Mesendoderm (in vitro differentiated cells): Measurements from ENCODE around the gene ARL15.
A peak's percentile ranks its signal among the peaks of the same experiment; 100 is the strongest.

Experiments
- DNase-seq: peaks from one replicate; pipeline ENCODE4 v3.0.0; 2013
- H2AK5ac ChIP-seq: 2 replicates; pipeline ENCODE4 v1.6.1; 2013; ENCODE audit warnings: low read length, inconsistent platforms
- H2BK120ac ChIP-seq: 2 replicates; pipeline ENCODE4 v1.6.1; 2013; ENCODE audit warnings: low read depth, mild to moderate bottlenecking, low read length, moderate library complexity, mixed read lengths
- H2BK15ac ChIP-seq: replicated peaks from 2 replicates; pipeline ENCODE4 v1.6.1; 2013; ENCODE audit warnings: low read depth, mild to moderate bottlenecking, moderate library complexity
- H2BK5ac ChIP-seq: 2 replicates; pipeline ENCODE4 v1.6.1; 2013; ENCODE audit warnings: low read length, inconsistent platforms
- H3K18ac ChIP-seq: 2 replicates; pipeline ENCODE4 v1.6.1; 2013; ENCODE audit warnings: mild to moderate bottlenecking, low read length, mixed read lengths
- H3K23ac ChIP-seq: one replicate; pipeline ENCODE4 v1.6.1; 2013; ENCODE audit warnings: low read length
- H3K27ac ChIP-seq: 2 replicates; pipeline ENCODE4 v1.5.1; 2013; ENCODE audit warnings: low read depth, mild to moderate bottlenecking, inconsistent platforms, low read length, moderate library complexity
- H3K27me3 ChIP-seq: 2 replicates; pipeline ENCODE4 v1.6.1; 2013; ENCODE audit warnings: low read length, control low read depth, mild to moderate bottlenecking, inconsistent platforms; ENCODE audit not compliant: insufficient read depth, poor library complexity
- H3K36me3 ChIP-seq: 2 replicates; pipeline ENCODE4 v1.6.1; 2013; ENCODE audit warnings: low read length, inconsistent platforms; ENCODE audit not compliant: control insufficient read depth, insufficient read depth
- H3K4ac ChIP-seq: one replicate; pipeline ENCODE4 v1.6.1; 2013; ENCODE audit warnings: low read depth, mild to moderate bottlenecking, low read length, moderate library complexity
- H3K4me1 ChIP-seq: 2 replicates; pipeline ENCODE4 v1.6.1; 2013; ENCODE audit warnings: low read depth, low read length, inconsistent platforms; ENCODE audit not compliant: control insufficient read depth
- H3K4me2 ChIP-seq: 2 replicates; pipeline ENCODE4 v1.6.1; 2013; ENCODE audit warnings: low read length
- H3K4me3 ChIP-seq: 2 replicates; pipeline ENCODE4 v1.5.1; 2013; ENCODE audit warnings: mild to moderate bottlenecking, low read length
- H3K56ac ChIP-seq: one replicate; pipeline ENCODE4 v1.6.1; 2013; ENCODE audit warnings: low read length
- H3K79me1 ChIP-seq: 2 replicates; pipeline ENCODE4 v1.6.1; 2013; ENCODE audit warnings: low read length, inconsistent platforms
- H3K79me2 ChIP-seq: 2 replicates; pipeline ENCODE4 v1.6.1; 2013; ENCODE audit warnings: mild to moderate bottlenecking, low read length; ENCODE audit not compliant: control insufficient read depth, insufficient read depth
- H3K9ac ChIP-seq: 2 replicates; pipeline ENCODE4 v1.6.1; 2013; ENCODE audit warnings: low read length, inconsistent platforms
- H4K5ac ChIP-seq: one replicate; pipeline ENCODE4 v1.6.1; 2013; ENCODE audit warnings: low read length
- H4K8ac ChIP-seq: one replicate; pipeline ENCODE4 v1.6.1; 2013; ENCODE audit warnings: low read depth, mild to moderate bottlenecking, control low read depth, low read length, moderate library complexity
- WGBS: extraction: QIAGEN DNeasy Blood & Tissue Kit; methylation state at CpG from one replicate; pipeline ENCODE4 v1.1.7; 2013; ENCODE audit warnings: low lambda C conversion rate, missing lambda C conversion rate; ENCODE audit not compliant: insufficient coverage; ENCODE audit errors: extremely low coverage; 5-methylcytosine and 5-hydroxymethylcytosine counted together

The ARL15 gene

GRCh38 chr5:54098267-54098666, 212.1 kb downstream of the ARL15 start:
- H3K18ac ChIP-seq, result no peak overlapping the region
- H3K27me3 ChIP-seq, result no peaks in the 10 kb centered on the region
- no peaks in the 10 kb centered on the region for H3K36me3 ChIP-seq
- H4K8ac ChIP-seq, result no peak overlapping the region
- H2BK5ac ChIP-seq, result no peak overlapping the region
- no peak overlapping the region for H3K4me3 ChIP-seq
- no peak for DNase-seq
- no peaks in the 10 kb centered on the region for H3K79me2 ChIP-seq
- H3K56ac ChIP-seq, result no peak overlapping the region
- no peak overlapping the region for H3K27ac ChIP-seq
- WGBS, result no CpG with 5 or more reads among the region's 9 CpGs
- no peak overlapping the region for H3K9ac ChIP-seq
- H4K5ac ChIP-seq, result no peak overlapping the region
- no peaks in the 10 kb centered on the region for H3K79me1 ChIP-seq
- H3K23ac ChIP-seq, result no peak overlapping the region
- no peak overlapping the region for H2BK15ac ChIP-seq
- H2BK120ac ChIP-seq, result no peak overlapping the region
- H3K4me1 ChIP-seq, result no peaks in the 10 kb centered on the region
- H2AK5ac ChIP-seq, result no peak overlapping the region
- no peak overlapping the region for H3K4ac ChIP-seq
- H3K4me2 ChIP-seq, result no peak overlapping the region

DNA sequence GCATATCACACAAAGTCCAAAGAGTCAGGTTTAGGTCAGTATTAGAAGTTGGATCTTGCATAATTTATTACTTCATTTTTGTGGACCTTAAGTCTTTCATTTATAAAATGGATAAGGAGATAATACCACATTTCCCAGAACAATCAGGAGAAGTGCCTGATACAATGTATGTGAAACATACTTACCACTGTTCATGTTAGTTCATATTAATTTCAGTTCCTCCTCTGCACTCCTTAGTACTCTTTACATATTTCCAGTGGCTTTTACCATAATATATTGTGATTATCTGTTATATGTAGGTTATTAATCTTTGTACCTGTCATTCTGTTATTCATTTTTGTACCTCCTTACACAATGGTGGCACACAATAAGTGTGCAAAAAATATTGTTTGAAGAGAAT, 214.4 kb downstream of the ARL15 start:
- H3K4me3 ChIP-seq, result no peak overlapping the region
- DNase-seq, result no peak
- no peaks in the 10 kb centered on the region for H3K79me1 ChIP-seq
- H3K4ac ChIP-seq, result no peak overlapping the region
- no peaks in the 10 kb centered on the region for H3K79me2 ChIP-seq
- no peak overlapping the region for H3K23ac ChIP-seq
- H3K4me2 ChIP-seq, result no peak overlapping the region
- no peak overlapping the region for H3K9ac ChIP-seq
- no peak overlapping the region for H2AK5ac ChIP-seq
- no peak overlapping the region for H4K5ac ChIP-seq
- H2BK5ac ChIP-seq, result no peak overlapping the region
- no peak overlapping the region for H2BK120ac ChIP-seq
- H3K36me3 ChIP-seq, result no peaks in the 10 kb centered on the region
- H3K4me1 ChIP-seq, result no peaks in the 10 kb centered on the region
- H2BK15ac ChIP-seq, result no peak overlapping the region
- no peak overlapping the region for H4K8ac ChIP-seq
- no peak overlapping the region for H3K27ac ChIP-seq
- no peak overlapping the region for H3K56ac ChIP-seq
- no peak overlapping the region for H3K18ac ChIP-seq
- no peaks in the 10 kb centered on the region for H3K27me3 ChIP-seq

DNA sequence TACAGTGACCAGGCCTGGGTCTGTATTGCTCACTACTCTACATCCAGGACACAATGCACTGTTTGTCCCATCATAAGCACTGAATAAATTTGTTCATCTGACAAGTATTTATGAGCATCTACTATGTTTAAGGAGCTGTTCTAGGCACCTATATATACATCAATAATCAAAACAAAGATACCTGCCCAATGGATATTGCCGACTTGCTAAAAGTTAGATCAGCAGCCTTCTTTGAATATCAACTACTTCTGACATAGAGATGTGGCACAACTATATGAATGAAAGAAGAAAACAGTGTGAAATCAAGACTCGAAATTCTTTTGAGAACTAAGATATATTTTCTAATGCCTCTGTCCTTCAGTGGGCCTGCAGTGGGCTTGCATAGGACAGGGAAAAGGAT, 215.7 kb downstream of the ARL15 start:
- Histone ChIP-seq H2BK15ac (no peak overlapping the region), H4K5ac (no peak overlapping the region), H2BK120ac (no peak overlapping the region), H3K9ac (no peak overlapping the region), H3K27ac (no peak overlapping the region), H3K4ac (no peak overlapping the region), H2BK5ac (no peak overlapping the region), H3K23ac (no peak overlapping the region), H3K79me1 (no peaks in the 10 kb centered on the region), H3K4me2 (no peak overlapping the region), H3K79me2 (no peaks in the 10 kb centered on the region), H2AK5ac (no peak overlapping the region), H3K4me3 (no peak overlapping the region), H3K4me1 (no peaks in the 10 kb centered on the region), H3K18ac (no peak overlapping the region), H3K36me3 (no peaks in the 10 kb centered on the region), H3K56ac (no peak overlapping the region), H3K27me3 (no peaks in the 10 kb centered on the region), H4K8ac (no peak overlapping the region)
- no CpG with 5 or more reads among the region's 2 CpGs for WGBS
- DNase-seq, result no peak

GRCh38 chr5:54093861-54094260, 216.5 kb downstream of the ARL15 start:
- WGBS, result no CpG with 5 or more reads among the region's 2 CpGs
- no peak overlapping the region for H3K23ac ChIP-seq

GRCh38 chr5:54093081-54093492, 217.3 kb downstream of the ARL15 start:
- no peaks in the 10 kb centered on the region for H3K27me3 ChIP-seq
- H3K4ac ChIP-seq, result no peak overlapping the region
- H2BK120ac ChIP-seq, result no peak overlapping the region
- H3K18ac ChIP-seq, result no peak overlapping the region
- H2BK15ac ChIP-seq, result no peak overlapping the region
- no peak overlapping the region for H3K23ac ChIP-seq
- no peak overlapping the region for H3K9ac ChIP-seq
- no peak overlapping the region for H3K56ac ChIP-seq
- WGBS, result no CpG with 5 or more reads among the region's 1 CpG
- H4K5ac ChIP-seq, result no peak overlapping the region
- no peaks in the 10 kb centered on the region for H3K4me1 ChIP-seq
- no peaks in the 10 kb centered on the region for H3K79me1 ChIP-seq
- no peak overlapping the region for H2BK5ac ChIP-seq
- no peak overlapping the region for H4K8ac ChIP-seq
- no peaks in the 10 kb centered on the region for H3K36me3 ChIP-seq
- no peaks in the 10 kb centered on the region for H3K79me2 ChIP-seq
- DNase-seq, result peak; percentile 13
- H3K4me2 ChIP-seq, result no peak overlapping the region
- no peak overlapping the region for H2AK5ac ChIP-seq
- no peak overlapping the region for H3K27ac ChIP-seq
- H3K4me3 ChIP-seq, result no peak overlapping the region

More at GRCh38 chr5:54093861-54094260, 216.5 kb downstream of the ARL15 start:
- H3K18ac ChIP-seq, result no peak overlapping the region
- DNase-seq, result no peak
- H3K4me3 ChIP-seq, result no peak overlapping the region
- H4K8ac ChIP-seq, result no peak overlapping the region
- no peak overlapping the region for H3K4me2 ChIP-seq
- no peak overlapping the region for H2BK15ac ChIP-seq
- no peak overlapping the region for H2BK5ac ChIP-seq
- H3K4me1 ChIP-seq, result no peaks in the 10 kb centered on the region
- H3K27me3 ChIP-seq, result no peaks in the 10 kb centered on the region
- no peak overlapping the region for H3K4ac ChIP-seq
- H3K79me1 ChIP-seq, result no peaks in the 10 kb centered on the region
- H3K27ac ChIP-seq, result no peak overlapping the region
- H4K5ac ChIP-seq, result no peak overlapping the region
- H3K56ac ChIP-seq, result no peak overlapping the region
- H2BK120ac ChIP-seq, result no peak overlapping the region
- H3K79me2 ChIP-seq, result no peaks in the 10 kb centered on the region
- no peaks in the 10 kb centered on the region for H3K36me3 ChIP-seq
- no peak overlapping the region for H2AK5ac ChIP-seq
- no peak overlapping the region for H3K9ac ChIP-seq

DNA sequence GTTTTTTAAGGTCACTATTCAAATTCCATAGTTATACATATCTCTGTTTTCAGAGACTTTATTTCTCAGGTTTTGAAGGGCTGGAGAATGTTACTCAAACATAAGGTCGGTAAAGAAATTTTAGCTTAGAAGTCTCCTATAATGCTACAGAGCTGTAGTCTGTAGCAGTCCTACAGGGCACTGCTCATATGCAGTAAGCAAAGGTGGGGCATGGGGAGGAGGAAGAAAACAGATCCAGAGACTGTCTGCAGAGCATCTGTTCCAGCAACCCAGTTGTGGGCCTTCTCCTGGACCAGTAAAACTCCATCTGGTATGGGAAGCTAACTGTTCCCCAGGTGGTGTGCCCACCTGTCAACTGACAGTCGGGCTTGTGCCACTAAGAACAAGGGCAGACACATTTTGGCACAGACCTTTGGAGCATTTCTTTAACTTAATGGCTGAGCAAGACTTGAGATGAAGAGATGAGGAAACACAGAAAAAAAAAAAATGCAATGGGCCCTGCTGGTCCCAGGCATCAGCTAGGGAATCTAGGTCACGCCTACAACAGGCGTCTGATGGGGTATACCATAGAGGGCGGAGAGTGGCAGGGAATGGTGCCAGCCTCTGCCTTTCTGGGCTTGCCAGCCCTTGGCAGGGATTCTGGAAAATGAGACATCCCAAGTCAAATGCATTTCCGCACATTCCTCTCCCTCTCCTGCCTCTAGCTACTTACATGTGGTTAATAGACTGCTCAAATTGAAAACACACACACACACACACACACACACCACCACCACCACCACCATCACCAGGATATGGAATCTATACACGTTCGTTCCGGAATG, 218.9 kb downstream of the ARL15 start:
- H2BK15ac ChIP-seq, result no peak overlapping the region
- DNase-seq, result no peak
- no peak overlapping the region for H3K4me3 ChIP-seq
- no peak overlapping the region for H3K56ac ChIP-seq
- no peak overlapping the region for H4K5ac ChIP-seq
- no peaks in the 10 kb centered on the region for H3K36me3 ChIP-seq
- no peak overlapping the region for H3K27ac ChIP-seq
- WGBS, result no CpG with 5 or more reads among the region's 9 CpGs
- H3K4me1 ChIP-seq, result no peaks in the 10 kb centered on the region
- H3K4me2 ChIP-seq, result no peak overlapping the region
- no peaks in the 10 kb centered on the region for H3K27me3 ChIP-seq
- H2AK5ac ChIP-seq, result no peak overlapping the region
- H3K79me1 ChIP-seq, result no peaks in the 10 kb centered on the region
- no peak overlapping the region for H3K4ac ChIP-seq
- no peak overlapping the region for H3K9ac ChIP-seq
- no peak overlapping the region for H4K8ac ChIP-seq
- no peak overlapping the region for H2BK120ac ChIP-seq
- no peaks in the 10 kb centered on the region for H3K79me2 ChIP-seq
- no peak overlapping the region for H2BK5ac ChIP-seq
- H3K18ac ChIP-seq, result no peak overlapping the region
- H3K23ac ChIP-seq, result no peak overlapping the region
